Measurements from ENCODE around the gene NACAD. TPM values are rescaled to one million over a fixed set of nuclear protein-coding genes. Genes with fewer than 3 reads are reported as not detected.

The NACAD gene
- total RNA-seq, 4 donors from 2014 or later = 6.1 to 7.8 (median 6.7) TPM

DNA sequence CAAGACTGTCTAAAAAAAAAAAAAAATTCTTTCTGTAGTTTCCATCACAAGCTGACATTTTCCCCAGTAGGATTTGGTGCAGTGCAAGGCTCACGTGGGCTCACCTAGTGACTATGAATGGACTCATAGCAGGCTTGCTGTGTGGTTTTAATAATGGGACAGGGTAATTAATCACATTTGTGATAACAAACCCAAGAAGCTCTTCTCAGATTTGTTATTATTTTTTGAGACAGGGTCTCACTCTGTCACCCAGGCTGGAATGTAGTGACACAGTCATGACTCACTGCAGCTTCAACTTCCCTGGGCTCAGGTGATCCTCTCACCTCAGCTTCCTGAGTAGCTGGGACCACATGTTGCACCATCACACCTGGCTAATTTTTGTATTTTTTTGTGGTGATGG is 40.0 kb downstream of the NACAD start:
- no peak overlapping the region for H3K4me3 ChIP-seq
- TF ChIP-seq, protein P1, sequence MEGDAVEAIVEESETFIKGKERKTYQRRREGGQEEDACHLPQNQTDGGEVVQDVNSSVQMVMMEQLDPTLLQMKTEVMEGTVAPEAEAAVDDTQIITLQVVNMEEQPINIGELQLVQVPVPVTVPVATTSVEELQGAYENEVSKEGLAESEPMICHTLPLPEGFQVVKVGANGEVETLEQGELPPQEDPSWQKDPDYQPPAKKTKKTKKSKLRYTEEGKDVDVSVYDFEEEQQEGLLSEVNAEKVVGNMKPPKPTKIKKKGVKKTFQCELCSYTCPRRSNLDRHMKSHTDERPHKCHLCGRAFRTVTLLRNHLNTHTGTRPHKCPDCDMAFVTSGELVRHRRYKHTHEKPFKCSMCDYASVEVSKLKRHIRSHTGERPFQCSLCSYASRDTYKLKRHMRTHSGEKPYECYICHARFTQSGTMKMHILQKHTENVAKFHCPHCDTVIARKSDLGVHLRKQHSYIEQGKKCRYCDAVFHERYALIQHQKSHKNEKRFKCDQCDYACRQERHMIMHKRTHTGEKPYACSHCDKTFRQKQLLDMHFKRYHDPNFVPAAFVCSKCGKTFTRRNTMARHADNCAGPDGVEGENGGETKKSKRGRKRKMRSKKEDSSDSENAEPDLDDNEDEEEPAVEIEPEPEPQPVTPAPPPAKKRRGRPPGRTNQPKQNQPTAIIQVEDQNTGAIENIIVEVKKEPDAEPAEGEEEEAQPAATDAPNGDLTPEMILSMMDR (IDR thresholded peaks at IDR 0.05) = no peak
- TF ChIP-seq EP300 (IDR thresholded peaks at IDR 0.05) (no peak), POLR2A (IDR thresholded peaks at IDR 0.05) (no peak)
- no peak overlapping the region for H3K27ac ChIP-seq
- H3K36me3 ChIP-seq = peaks cover 0 to 35% (median 4%) of the 10 kb centered on the region in 3 donors
- 83 to 91% methylated on average over 1 of the region's 1 CpG for WGBS, 2 donors
- no peaks in the 10 kb centered on the region for H3K9me3 ChIP-seq
- DNase-seq (ENCODE audit: low spot score in 2 of 2) = no peak
- no peaks in the 10 kb centered on the region for H3K4me1 ChIP-seq
- no peaks in the 10 kb centered on the region for H3K27me3 ChIP-seq

DNA sequence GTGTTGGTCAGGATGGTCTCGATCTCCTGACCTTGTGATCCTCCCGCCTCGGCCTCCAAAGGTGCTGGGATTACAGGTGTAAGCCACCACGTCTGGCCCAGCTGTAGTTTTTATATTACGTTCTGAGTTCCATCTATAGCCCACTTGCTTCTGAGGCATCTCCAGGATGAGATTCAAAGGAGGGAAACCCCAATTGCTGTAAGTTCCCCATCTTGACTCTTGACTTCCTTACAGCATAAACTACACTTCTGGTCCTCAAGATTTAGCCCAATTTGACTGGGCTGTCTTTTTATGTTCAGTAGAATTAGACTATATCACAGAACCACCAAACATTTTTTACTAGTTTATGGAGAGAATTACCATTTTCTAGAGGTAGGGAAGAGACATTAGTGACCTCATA is 44.4 kb downstream of the NACAD start:
- Histone ChIP-seq H3K4me3 (no peak overlapping the region), H3K4me1 (no peaks in the 10 kb centered on the region), H3K9me3 (no peaks in the 10 kb centered on the region), H3K36me3 (peaks cover 0 to 44% (median 6%) of the 10 kb centered on the region in 3 donors), H3K27ac (no peak overlapping the region), H3K27me3 (no peaks in the 10 kb centered on the region)
- 79 to 82% methylated on average over 5 of the region's 5 CpGs for WGBS, 2 donors
- DNase-seq (ENCODE audit: low spot score in 2 of 2) = no peak
- no peak for TF ChIP-seq EP300 (IDR thresholded peaks at IDR 0.05)
- TF ChIP-seq, protein P1 (IDR thresholded peaks at IDR 0.05) = no peak
- no peak for TF ChIP-seq POLR2A (IDR thresholded peaks at IDR 0.05)

DNA sequence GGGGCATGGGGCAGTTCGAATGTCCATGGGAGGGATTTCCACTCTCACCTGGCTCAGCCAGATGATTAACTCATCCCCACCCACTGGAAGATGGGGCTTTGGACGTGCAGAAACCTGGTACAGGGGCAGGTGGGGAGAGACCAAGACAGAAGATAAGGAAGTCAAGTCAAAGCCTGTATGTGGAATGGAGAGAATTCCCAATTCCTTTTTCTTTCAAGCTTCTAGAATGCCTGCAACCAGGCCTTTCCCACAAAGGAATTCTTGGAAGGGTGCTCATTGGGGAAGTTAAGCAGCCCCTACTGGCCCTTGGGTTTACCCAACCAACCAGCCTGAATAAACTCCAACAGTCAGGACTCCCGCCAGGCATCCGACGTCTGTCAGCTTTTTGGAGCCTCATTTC is 49.7 kb downstream of the NACAD start:
- H3K36me3 ChIP-seq = peaks cover 0 to 55% (median 9%) of the 10 kb centered on the region in 3 donors
- TF ChIP-seq POLR2A (IDR thresholded peaks at IDR 0.05) (no peak), EP300 (IDR thresholded peaks at IDR 0.05) (no peak)
- TF ChIP-seq, protein P1 (IDR thresholded peaks at IDR 0.05) = no peak
- 91 to 92% methylated on average over 5 of the region's 5 CpGs for WGBS, 2 donors

DNA sequence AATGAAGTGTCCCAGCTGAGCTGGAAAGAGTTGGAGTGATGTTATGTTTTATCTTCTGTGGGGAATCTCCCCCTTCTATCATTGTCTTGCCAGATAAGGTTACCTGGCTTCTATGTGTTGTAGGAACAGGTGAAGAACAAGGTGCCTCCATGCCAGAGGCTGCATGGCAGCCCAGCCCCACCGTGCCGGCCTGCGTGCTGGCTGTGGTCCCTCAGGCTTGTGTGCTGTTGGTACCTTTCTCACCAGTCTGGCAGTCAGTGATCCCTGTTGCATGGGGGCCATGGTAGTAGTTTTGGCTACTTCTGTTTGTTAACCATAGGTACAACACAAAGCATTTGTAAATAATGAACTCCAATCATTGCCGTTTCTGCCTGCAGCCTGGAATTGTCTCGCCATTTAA is 50.9 kb downstream of the NACAD start:
- WGBS, 2 donors = 92 to 93% methylated on average over 5 of the region's 5 CpGs
- H3K27ac ChIP-seq = no peak overlapping the region
- H3K4me1 ChIP-seq = peaks cover 0 to 22% (median 7%) of the 10 kb centered on the region in 4 donors
- no peaks in the 10 kb centered on the region for H3K9me3 ChIP-seq
- H3K27me3 ChIP-seq = no peaks in the 10 kb centered on the region
- H3K36me3 ChIP-seq = peaks cover 0 to 48% (median 9%) of the 10 kb centered on the region in 3 donors
- no peak for DNase-seq (ENCODE audit: low spot score in 2 of 2)
- H3K4me3 ChIP-seq = no peak overlapping the region
- no peak for TF ChIP-seq EP300 (IDR thresholded peaks at IDR 0.05)
- TF ChIP-seq, protein P1 (IDR thresholded peaks at IDR 0.05) = no peak
- TF ChIP-seq POLR2A (IDR thresholded peaks at IDR 0.05) = no peak

More for the DNA sequence above, 49.7 kb downstream of the NACAD start:
- Histone ChIP-seq H3K4me1 (peaks cover 0 to 11% (median 6%) of the 10 kb centered on the region in 4 donors), H3K27ac (no peak overlapping the region), H3K9me3 (no peaks in the 10 kb centered on the region), H3K27me3 (no peaks in the 10 kb centered on the region), H3K4me3 (no peak overlapping the region)
- DNase-seq (ENCODE audit: low spot score in 2 of 2) = no peak

DNA sequence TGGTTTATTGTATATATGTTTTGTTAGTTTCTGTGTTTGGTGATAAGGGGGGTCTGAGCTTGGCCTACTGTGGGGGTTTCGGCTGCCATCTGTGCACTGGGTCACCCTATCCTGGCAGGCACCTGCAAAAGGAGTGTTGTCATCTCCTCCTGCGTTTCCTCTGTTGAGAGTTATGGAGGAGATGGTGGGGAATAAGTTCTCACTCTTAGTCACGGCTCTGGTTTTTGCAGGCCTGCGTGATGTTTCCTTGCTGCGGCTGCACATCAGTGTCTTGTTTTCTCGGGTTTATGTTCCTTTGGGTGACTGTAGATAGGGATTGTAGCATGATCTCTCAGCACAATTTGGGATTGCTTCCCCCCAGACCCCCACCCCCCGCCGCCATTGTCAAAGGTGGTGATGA is 52.0 kb downstream of the NACAD start:
- DNase-seq (ENCODE audit: low spot score in 2 of 2) = no peak
- Histone ChIP-seq H3K27ac (no peak overlapping the region), H3K9me3 (no peaks in the 10 kb centered on the region), H3K4me1 (peaks cover 0 to 27% (median 11%) of the 10 kb centered on the region in 4 donors), H3K36me3 (peaks cover 0 to 42% (median 9%) of the 10 kb centered on the region in 3 donors), H3K4me3 (no peak overlapping the region), H3K27me3 (no peaks in the 10 kb centered on the region)
- 82 to 85% methylated on average over 8 of the region's 8 CpGs for WGBS, 2 donors
- TF ChIP-seq, protein P1 (IDR thresholded peaks at IDR 0.05) = no peak
- no peak for TF ChIP-seq POLR2A (IDR thresholded peaks at IDR 0.05)
- TF ChIP-seq EP300 (IDR thresholded peaks at IDR 0.05) = no peak

All from tibial nerve (tissue), 4 donors.